HCT116 (cell line): ENCODE data around the gene IDH3G. TPM values are rescaled to one million over a fixed set of nuclear protein-coding genes. Genes with fewer than 3 reads are reported as not detected.
"Not testable (repeated sequence)": the region's sequence is repeated elsewhere in the genome, so short reads cannot be mapped to it uniquely, and the experiment has no call there.

Experiments
- ATAC-seq: fragments of 200-7000 bp; cut with Tn5 transposase; 2 replicates; pipeline ENCODE4 v1.9.1; 2020; ENCODE audit warnings: mild to moderate bottlenecking, moderate library complexity
- BruUV-seq: library from RNA; stranded (reverse); fragments of 400-500 nt; replicated peaks from 2 replicates; lab custom pipeline; 2021; lab: Mats Ljungman, UMichigan
- CTCF ChIA-PET: fragments of 300-600 bp; sonication (Branson Sonifier 250); formaldehyde crosslinking; loops from one replicate; lab custom pipeline; 2021; ENCODE audit warnings: antibody characterized with exemption; lab: Charles Lee
- POLR2A ChIA-PET: fragments of 300-600, 350-600 bp; sonication (Branson Sonifier 250); formaldehyde crosslinking; loops from one replicate; lab custom pipeline; 2021; ENCODE audit warnings: antibody characterized with exemption; lab: Charles Lee
- RAD21 ChIA-PET, 2 experiments: fragments of 300-600 bp; sonication (Branson Sonifier 250); formaldehyde crosslinking; loops; one replicate each; lab custom pipeline; 2023; ENCODE audit warnings: low total read pairs in 2 of 2; ENCODE audit not compliant: uncharacterized antibody in 2 of 2, unreplicated experiment in 2 of 2, low non-redundant PET in 1 of 2; lab: Charles Lee
- DNase-seq: peaks from one replicate; pipeline ENCODE4 v3.0.0-alpha.2; 2010; ENCODE audit warnings: low read depth, low spot score
- H2AFZ ChIP-seq: fragments of 200-600 bp; shearing (Covaris generic), sonication (generic); 2 replicates; pipeline ENCODE4 v1.6.1; 2017; ENCODE audit warnings: low read depth, mixed run types, mixed read lengths, antibody characterized with exemption, low read length; ENCODE audit not compliant: poor library complexity, severe bottlenecking
- H3K27ac ChIP-seq: 2 replicates; pipeline ENCODE4 v1.5.1; 2012; ENCODE audit warnings: low read depth, low read length
- H3K27me3 ChIP-seq: fragments of 200-600 bp; sonication (generic); 2 replicates; pipeline ENCODE4 v1.6.1; 2016; ENCODE audit warnings: mixed run types, low read length, mixed read lengths; ENCODE audit not compliant: insufficient read depth
- H3K36me3 ChIP-seq, 2 experiments: fragments of 200-500 bp in 1 of 2; fragments of 200-600 bp in 1 of 2; sonication (Bioruptor generic) in 1 of 2; sonication (generic) in 1 of 2; 2 replicates each; pipeline versions ENCODE4 v1.5.1 to v1.6.1; 2014 to 2016; ENCODE audit warnings: low read length in 2 of 2, inconsistent platforms in 1 of 2, mixed read lengths in 1 of 2, mixed run types in 1 of 2; ENCODE audit not compliant: insufficient read depth in 2 of 2, control insufficient read depth in 1 of 2
- H3K4me1 ChIP-seq, 2 experiments: fragments of 200-600 bp in 1 of 2; sonication (generic) in 1 of 2; 2 replicates each; pipeline versions ENCODE4 v1.5.1 to v1.6.1; 2012 to 2017; ENCODE audit warnings: low read length in 2 of 2, inconsistent platforms in 1 of 2, mild to moderate bottlenecking in 1 of 2, mixed read lengths in 1 of 2, mixed run types in 1 of 2, moderate library complexity in 1 of 2; ENCODE audit not compliant: insufficient read depth in 2 of 2, control insufficient read depth in 1 of 2
- H3K4me2 ChIP-seq: fragments of 200-600 bp; sonication (generic); 2 replicates; pipeline ENCODE4 v1.6.1; 2017; ENCODE audit warnings: mixed run types, low read length, mixed read lengths
- H3K4me3 ChIP-seq, 2 experiments: fragments of 200-600 bp in 1 of 2; sonication (generic) in 1 of 2; replicated peaks in 1 of 2; 2 replicates each; pipeline ENCODE4 v1.5.1; 2011 to 2016; ENCODE audit warnings: low read length in 2 of 2, control low read depth in 1 of 2, low read depth in 1 of 2, mild to moderate bottlenecking in 1 of 2, mixed read lengths in 1 of 2, mixed run types in 1 of 2
- H3K79me2 ChIP-seq: fragments of 200-600 bp; sonication (generic); 2 replicates; pipeline ENCODE4 v1.6.1; 2017; ENCODE audit warnings: mild to moderate bottlenecking, mixed run types, low read length, moderate library complexity, mixed read lengths; ENCODE audit not compliant: insufficient read depth
- H3K9ac ChIP-seq: fragments of 200-600 bp; sonication (generic); 2 replicates; pipeline ENCODE4 v1.6.1; 2016; ENCODE audit warnings: low read length, mixed read lengths
- H3K9me2 ChIP-seq: fragments of 200-600 bp; sonication (generic), shearing (Covaris generic); 2 replicates; pipeline ENCODE4 v1.6.1; 2017; ENCODE audit warnings: mixed run types, mild to moderate bottlenecking, moderate library complexity; ENCODE audit not compliant: insufficient read depth
- H3K9me3 ChIP-seq, 2 experiments: fragments of 200-500 bp in 1 of 2; fragments of 200-600 bp in 1 of 2; sonication (Bioruptor generic) in 1 of 2; sonication (generic) in 1 of 2; 2 replicates each; pipeline ENCODE4 v1.6.1; 2014 to 2017; ENCODE audit warnings: low read length in 2 of 2, mixed read lengths in 2 of 2, inconsistent platforms in 1 of 2, low read depth in 1 of 2, mild to moderate bottlenecking in 1 of 2, mixed run types in 1 of 2, moderate library complexity in 1 of 2; ENCODE audit not compliant: control insufficient read depth in 1 of 2, insufficient read depth in 1 of 2
- H4K20me1 ChIP-seq: fragments of 200-600 bp; sonication (generic), shearing (Covaris generic); 2 replicates; pipeline ENCODE4 v1.6.1; 2017; ENCODE audit warnings: mixed run types, mild to moderate bottlenecking, moderate library complexity; ENCODE audit not compliant: insufficient read depth
- CBX3 ChIP-seq: IDR thresholded peaks from 2 replicates; pipeline ENCODE4 v1.6.1; 2012; ENCODE audit warnings: low read depth
- EGR1 ChIP-seq: IDR thresholded peaks from 2 replicates; pipeline ENCODE4 v1.6.1; 2012; ENCODE audit warnings: low read depth
- ELF1 ChIP-seq: IDR thresholded peaks from 2 replicates; pipeline ENCODE4 v1.6.1; 2012; ENCODE audit warnings: low read depth, borderline replicate concordance
- EZH2 ChIP-seq: fragments of 200-600 bp; sonication (generic); IDR thresholded peaks from 2 replicates; pipeline ENCODE4 v1.6.1; 2017; ENCODE audit warnings: antibody characterized with exemption, mixed run types
- EZH2phosphoT487 ChIP-seq: fragments of 200-600 bp; IDR thresholded peaks from 2 replicates; pipeline ENCODE4 v1.6.1; 2018; ENCODE audit warnings: antibody characterized with exemption, borderline replicate concordance
- RAD21 ChIP-seq: IDR thresholded peaks from 2 replicates; pipeline ENCODE4 v1.6.1; 2012; ENCODE audit warnings: low read depth, mild to moderate bottlenecking
- TCF7L2 ChIP-seq: IDR thresholded peaks from 2 replicates; pipeline ENCODE4 v1.7.0; 2011; ENCODE audit warnings: borderline replicate concordance, inconsistent platforms; ENCODE audit not compliant: insufficient read depth, insufficient read length; ENCODE audit errors: extremely low read depth
- intact Hi-C: fragments of 100-400 bp; cut with micrococcal nuclease; formaldehyde crosslinking; loops from 2 replicates; pipeline ENCODE4 v1.10.0; 2022
- total RNA-seq: library from RNA; stranded (reverse); gene quantifications from one replicate; pipeline ENCODE4 v1.2.1, GENCODE V29; 2021; ENCODE audit not compliant: unreplicated experiment
- TF ChIP-seq, protein P1 (sequence below): IDR thresholded peaks from 2 replicates; pipeline ENCODE4 v1.6.1; 2012
- TF ChIP-seq, protein P2 (sequence below), 3 experiments: fragments of 200-600 bp in 1 of 3; sonication (generic) in 1 of 3; IDR thresholded peaks in 2 of 3; conservative IDR thresholded peaks in 1 of 3; 2 replicates each; pipeline ENCODE4 v1.5.1; 2012 to 2017; ENCODE audit warnings: low read depth in 2 of 3, low read length in 2 of 3, antibody characterized with exemption in 1 of 3, borderline replicate concordance in 1 of 3, control low read depth in 1 of 3, mild to moderate bottlenecking in 1 of 3, mixed read lengths in 1 of 3, mixed run types in 1 of 3, moderate library complexity in 1 of 3; ENCODE audit not compliant: insufficient read depth in 1 of 3
- TF ChIP-seq, protein P3 (sequence below): IDR thresholded peaks from 2 replicates; pipeline ENCODE4 v1.6.1; 2012

Gene IDH3G
- total RNA-seq, 1 experiment from 2014 or later = 49.7 TPM

DNA sequence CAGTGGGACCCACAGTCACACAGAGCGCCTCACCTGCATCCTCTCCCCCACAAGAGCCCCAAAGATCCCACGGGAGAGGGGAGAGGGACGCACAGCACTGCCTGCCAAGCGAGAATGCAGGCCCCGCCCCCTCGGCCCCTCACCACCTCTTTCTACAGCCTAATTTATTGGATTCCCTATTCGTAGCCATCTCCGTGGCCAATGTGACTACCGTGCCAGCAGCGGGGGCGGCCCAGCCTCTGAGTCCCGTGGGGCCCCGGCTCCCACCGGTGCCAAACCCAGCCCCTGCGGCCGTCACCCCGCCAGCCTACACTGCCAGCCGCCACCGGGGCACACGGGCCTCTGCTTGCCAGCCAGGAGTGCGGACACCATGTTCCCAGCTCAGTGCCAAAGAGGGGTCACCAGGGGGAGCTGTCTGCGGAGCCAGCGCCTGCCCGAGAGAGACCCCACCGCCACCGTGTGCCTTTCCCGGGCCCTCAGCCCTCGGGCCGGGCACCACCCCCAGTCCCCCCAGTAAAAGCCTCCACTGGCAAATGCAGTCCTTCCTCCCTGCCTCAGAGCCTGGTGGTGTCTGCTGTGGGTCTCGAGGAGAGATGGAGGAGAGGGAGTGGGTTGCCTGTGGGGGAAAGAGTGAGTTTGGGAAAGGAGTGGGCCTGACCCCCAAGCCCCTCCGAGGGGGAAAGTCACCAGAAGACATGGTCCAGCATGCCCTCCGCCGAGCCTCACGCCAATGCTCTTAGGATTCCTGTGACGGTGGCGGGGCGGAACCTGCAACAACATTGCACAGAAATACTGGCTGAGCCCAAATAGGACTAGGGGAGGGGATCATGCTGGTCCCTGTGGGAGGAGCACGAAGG lies 49.7 kb downstream of the IDH3G start:
- CTCF ChIA-PET = no interaction called here
- intact Hi-C loops = no loop called here
- RAD21 ChIA-PET = no interaction called here
- no peak overlapping the region for H3K9ac ChIP-seq
- no peaks in the 10 kb centered on the region for H3K9me2 ChIP-seq
- H3K4me2 ChIP-seq = no peak overlapping the region
- H3K9me3 ChIP-seq = no peaks in the 10 kb centered on the region
- DNase-seq = no peak
- BruUV-seq = no TSS peak
- TF ChIP-seq, protein P1, sequence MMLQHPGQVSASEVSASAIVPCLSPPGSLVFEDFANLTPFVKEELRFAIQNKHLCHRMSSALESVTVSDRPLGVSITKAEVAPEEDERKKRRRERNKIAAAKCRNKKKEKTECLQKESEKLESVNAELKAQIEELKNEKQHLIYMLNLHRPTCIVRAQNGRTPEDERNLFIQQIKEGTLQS = no peak
- no peak for TF ChIP-seq TCF7L2
- TF ChIP-seq EZH2phosphoT487 = no peak
- no peak for TF ChIP-seq ELF1
- TF ChIP-seq, protein P2, sequence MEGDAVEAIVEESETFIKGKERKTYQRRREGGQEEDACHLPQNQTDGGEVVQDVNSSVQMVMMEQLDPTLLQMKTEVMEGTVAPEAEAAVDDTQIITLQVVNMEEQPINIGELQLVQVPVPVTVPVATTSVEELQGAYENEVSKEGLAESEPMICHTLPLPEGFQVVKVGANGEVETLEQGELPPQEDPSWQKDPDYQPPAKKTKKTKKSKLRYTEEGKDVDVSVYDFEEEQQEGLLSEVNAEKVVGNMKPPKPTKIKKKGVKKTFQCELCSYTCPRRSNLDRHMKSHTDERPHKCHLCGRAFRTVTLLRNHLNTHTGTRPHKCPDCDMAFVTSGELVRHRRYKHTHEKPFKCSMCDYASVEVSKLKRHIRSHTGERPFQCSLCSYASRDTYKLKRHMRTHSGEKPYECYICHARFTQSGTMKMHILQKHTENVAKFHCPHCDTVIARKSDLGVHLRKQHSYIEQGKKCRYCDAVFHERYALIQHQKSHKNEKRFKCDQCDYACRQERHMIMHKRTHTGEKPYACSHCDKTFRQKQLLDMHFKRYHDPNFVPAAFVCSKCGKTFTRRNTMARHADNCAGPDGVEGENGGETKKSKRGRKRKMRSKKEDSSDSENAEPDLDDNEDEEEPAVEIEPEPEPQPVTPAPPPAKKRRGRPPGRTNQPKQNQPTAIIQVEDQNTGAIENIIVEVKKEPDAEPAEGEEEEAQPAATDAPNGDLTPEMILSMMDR (IDR thresholded peaks at IDR 0.05 in 2 of 3, conservative IDR thresholded peaks at IDR 0.05 in 1 of 3; ENCODE audit: borderline replicate concordance in 1 of 3, insufficient read depth in 1 of 3, low read depth in 2 of 3, low read length in 2 of 3) = no peak
- TF ChIP-seq, protein P3, sequence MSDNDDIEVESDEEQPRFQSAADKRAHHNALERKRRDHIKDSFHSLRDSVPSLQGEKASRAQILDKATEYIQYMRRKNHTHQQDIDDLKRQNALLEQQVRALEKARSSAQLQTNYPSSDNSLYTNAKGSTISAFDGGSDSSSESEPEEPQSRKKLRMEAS = no peak
- TF ChIP-seq EZH2 = no peak
- no peak for TF ChIP-seq CBX3
- no peak for TF ChIP-seq EGR1
- TF ChIP-seq RAD21 = no peak
- TF ChIP-seq, all 23 proteins: peak for 0
- Histone ChIP-seq H3K4me3 (no peak overlapping the region), H4K20me1 (no peaks in the 10 kb centered on the region), H3K36me3 (no peaks in the 10 kb centered on the region), H2AFZ (no peak overlapping the region), H3K4me1 (no peaks in the 10 kb centered on the region), H3K27me3 (no peaks in the 10 kb centered on the region), H3K27ac (no peak overlapping the region), H3K79me2 (no peaks in the 10 kb centered on the region)
- POLR2A ChIA-PET = no interaction called here
- no peak for ATAC-seq

DNA sequence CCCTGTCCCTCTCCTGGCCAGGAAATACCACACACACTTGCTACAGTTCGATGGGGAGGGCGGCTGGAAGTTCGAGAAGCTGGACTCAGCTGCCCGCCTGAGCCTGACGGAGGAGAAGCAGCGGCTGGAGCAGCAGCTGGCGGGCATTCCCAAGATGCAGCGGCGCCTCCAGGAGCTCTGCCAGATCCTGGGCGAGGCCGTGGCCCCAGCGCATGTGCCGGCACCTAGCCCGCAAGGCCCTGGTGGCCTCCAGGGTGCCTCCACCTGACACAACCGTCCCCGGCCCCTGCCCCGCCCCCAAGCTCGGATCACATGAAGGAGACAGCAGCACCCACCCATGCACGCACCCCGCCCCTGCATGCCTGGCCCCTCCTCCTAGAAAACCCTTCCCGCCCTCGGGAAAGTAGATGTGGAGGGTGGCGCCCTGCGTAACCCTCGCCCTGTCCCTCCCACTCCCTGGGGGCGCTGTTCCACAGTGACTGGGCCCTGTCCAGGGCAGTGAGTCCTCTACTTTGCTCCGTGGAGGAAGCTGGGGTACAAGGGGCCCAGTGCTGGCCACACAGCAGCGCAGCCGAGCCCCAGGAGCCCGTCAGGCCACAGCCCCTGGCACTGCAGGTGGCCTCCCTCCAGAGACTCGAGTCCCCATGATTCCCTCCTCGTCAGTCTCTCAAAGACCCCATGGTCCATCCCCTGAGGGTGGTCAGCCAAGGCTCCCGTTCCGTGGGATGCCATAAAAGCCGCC lies 50.5 kb downstream of the IDH3G start:
- H3K4me1 ChIP-seq, H4K20me1 ChIP-seq, H3K36me3 ChIP-seq, POLR2A ChIA-PET, BruUV-seq, H3K27ac ChIP-seq, RAD21 ChIA-PET, H3K4me3 ChIP-seq, ATAC-seq, H3K9ac ChIP-seq, H2AFZ ChIP-seq, DNase-seq, H3K4me2 ChIP-seq, H3K9me3 ChIP-seq, H3K9me2 ChIP-seq, CTCF ChIA-PET, intact Hi-C loops, H3K27me3 ChIP-seq, H3K79me2 ChIP-seq: not testable (repeated sequence)
